EH (cell line): ENCODE data around the gene TNRC6B.
A peak's percentile ranks its signal among the peaks of the same experiment; 100 is the strongest.
"Not testable (repeated sequence)": the region's sequence is repeated elsewhere in the genome, so short reads cannot be mapped to it uniquely, and the experiment has no call there.

Source experiments
- DNase-seq: peaks from one replicate; pipeline ENCODE4 v3.0.0-alpha.2; 2015; ENCODE audit warnings: low read depth

TNRC6B gene

DNA sequence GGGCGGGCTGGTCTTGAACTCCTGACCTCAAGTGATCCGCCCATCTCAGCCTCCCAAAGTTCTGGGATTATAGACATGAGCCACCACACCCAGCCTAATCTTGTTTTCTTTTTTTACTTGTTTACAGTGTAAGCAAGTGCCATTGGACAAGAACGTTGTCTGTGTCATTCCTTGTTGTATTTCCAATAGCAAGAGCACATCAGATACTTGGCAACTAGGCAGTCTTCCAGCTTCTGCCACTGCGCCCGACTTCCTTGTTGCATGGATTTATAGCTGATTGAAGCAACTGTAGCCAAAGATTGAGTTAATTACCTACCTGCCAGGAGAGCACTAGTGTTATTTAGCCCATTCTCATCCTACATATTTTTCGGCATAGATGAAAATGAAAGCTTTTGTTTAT lies 189.6 kb downstream of the TNRC6B start:
- no peak for DNase-seq

DNA sequence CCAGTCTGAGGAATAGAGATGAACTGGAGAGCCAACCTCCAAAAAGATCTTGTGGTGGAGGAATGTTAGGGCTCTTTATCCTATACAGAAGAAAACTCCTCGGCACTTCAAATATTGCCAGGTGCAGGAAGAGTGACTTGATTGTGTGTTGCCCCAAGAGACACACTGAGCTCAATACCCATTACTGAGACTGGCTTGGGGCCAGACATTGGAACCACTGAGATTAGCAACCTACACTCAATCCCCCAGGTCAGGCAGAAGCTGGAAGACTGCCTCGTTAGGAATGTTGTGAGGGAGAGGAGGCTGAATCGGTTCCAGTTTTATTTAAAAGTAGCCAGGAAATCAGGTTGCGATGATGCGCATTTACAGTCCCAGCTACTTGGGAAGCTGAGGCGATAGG lies 190.3 kb downstream of the TNRC6B start:
- no peak for DNase-seq

DNA sequence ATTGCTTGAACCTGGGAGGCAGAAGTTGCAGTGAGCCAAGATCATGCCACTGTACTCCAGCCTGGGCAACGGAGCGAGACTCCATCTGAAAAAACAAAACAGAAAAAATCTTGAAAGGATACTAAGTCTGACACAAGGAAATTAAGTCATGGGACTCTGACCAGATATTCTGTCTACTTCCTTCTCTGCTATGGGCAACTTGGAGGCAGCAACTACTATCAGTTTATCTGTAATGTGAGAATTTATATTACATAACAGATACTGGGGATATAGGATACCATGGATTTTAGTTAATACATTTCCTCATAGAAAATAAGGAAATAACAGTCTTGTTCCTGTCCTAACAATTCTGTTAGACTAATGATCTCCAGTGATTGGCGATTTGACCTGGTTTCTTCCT lies 191.1 kb downstream of the TNRC6B start:
- no peak for DNase-seq

DNA sequence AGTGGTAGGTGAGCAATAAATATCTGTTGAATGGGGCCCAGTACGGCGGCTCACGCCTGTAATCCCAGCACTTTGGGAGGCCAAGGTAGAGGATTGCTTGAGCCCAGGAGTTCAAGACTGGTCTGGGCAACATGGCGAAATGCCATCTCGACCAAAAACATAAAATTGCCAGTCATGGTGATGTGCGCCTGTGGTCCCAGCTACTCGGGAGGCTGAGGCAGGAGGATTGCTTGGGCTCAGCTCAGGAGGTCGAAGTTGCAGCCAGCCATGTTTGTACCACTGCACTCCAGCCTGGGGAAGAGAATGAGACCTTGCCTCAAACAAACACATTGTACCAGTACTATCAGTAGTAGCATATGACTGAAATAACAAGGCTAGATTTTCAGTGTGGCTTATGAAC lies 196.8 kb downstream of the TNRC6B start:
- no peak for DNase-seq

DNA sequence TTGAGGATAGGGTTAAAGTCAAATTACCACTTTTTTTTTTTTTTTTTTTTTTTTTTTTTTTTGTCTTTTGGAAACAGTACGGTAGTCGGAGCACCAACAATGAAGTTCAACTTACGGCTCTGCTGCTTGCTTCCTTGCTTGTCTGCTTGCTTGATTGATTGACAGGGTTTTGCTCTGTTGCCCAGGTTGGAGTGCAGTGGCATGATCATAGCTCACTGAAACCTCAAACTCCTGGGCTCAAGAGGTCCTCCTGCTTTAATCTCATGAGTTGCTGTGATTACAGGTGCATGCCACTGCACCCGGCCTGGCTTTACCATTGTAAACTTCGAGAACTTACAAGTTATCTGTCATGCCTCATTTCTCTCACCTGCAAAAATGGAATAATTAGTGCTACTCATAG lies 198.4 kb downstream of the TNRC6B start:
- no peak for DNase-seq

DNA sequence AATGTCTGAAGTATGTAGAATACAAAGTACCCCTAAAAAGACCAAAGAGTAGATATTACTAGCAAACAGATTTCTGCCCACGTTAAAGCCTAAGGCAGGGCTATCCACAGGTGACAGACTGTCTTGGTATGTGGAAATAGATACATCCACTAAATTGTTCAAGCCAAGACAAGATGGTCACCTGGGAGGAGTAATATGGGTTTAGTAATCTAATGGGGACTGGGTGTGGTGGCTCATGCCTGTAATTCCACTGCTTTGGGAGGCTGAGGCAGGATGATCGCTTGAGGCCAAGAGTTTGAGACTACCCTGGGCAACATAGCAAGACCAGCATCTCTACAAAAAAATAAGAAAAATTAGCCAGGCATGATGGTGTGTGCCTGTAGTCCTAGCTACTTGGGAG lies 200.2 kb downstream of the TNRC6B start:
- no peak for DNase-seq

DNA sequence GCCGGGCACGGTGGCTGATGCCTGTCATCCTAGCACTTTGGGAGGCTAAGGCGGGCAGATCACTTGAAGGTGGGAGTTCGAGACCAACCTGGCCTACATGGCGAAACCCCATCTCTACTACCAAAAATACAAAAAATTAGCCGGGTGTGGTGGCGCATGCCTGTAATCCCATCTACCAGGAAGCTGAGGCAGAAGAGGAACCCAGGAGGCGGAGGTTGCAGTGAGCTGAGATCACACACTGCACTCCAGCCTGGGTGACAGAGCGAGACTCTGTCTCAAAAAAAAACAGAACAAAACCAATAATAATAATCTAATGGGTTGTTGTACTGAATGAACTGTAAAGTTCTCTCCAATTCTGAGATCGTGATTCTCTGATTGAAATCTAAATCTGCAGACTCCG lies 200.7 kb downstream of the TNRC6B start:
- not testable (repeated sequence) for DNase-seq

DNA sequence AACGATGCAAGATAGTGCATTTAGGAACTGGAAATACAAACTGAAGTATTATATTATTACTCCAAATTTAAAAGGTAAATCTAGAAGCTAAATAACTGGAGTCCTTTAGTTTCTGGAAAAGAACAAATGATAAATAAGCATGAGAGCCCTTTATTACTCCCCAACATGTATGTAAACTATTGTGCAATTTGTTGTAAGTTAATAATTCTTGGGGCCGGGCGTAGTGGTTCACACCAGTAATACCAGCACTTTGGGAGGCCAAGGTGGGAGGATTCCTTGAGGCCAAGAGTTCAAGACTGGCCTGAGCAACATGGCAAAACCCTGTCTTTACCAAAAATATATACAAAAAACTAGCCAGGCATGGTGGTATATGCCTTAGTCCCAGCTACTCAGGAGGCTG lies 203.7 kb downstream of the TNRC6B start:
- no peak for DNase-seq

DNA sequence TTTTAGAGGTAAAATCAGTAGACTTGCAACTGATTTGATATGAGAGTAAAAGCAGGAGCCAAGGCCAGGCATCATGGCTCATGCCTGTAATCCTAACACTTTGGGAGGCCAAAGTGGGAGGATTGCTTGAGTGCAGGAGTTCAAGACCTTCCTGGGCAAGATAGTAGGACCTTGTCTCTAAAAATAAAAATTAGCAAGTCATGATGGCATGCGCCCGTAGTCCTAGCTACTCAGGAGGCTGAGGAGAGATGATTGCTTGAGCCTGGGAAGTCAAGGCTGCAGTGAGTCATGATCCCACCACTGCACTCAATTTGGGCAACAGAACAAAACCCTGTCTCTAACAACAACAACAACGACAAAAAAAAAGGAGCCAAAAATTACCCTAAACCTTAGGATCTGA lies 206.2 kb downstream of the TNRC6B start:
- DNase-seq: peak; percentile 90

DNA sequence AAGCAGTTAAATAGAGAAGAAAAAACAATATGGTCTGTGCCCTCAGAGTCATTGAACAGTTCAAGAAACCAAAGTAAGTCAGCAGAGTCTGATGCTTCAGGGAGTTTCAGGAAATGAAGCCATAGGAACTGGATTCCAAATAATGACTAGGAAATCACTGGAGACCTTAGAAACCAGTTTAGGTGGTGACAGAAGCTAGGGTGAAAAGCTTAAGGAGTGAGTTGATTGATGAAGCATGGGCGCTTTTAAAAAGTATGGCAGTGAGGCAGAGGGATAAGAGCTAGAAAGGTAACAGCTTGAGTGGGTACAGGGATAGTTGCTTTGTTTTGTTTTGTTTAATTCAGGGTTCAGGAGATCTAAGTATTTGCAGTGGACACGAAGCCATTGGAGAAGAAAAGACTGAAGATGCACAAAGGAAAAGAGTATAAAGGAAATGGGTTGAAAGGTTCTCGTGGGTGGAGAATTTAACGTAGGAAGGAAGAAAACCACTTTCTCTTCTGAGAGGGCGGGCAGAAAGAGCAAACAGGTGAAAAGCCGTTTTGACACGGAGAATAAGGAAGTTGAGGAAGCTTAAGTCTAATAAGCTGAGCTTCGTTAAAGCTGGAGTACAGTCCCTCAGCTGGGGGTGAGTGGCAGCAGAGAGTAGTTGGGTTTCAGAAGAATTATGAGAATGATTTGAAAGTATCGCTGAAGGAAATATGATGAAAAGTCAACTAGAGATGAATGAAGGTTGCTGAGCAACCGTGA lies 207.5 kb downstream of the TNRC6B start:
- no peak for DNase-seq
